Measurements from ENCODE around the gene SPTB.

- TF ChIP-seq CTCF (IDR thresholded peaks at IDR 0.05): no peak
- no peak for TF ChIP-seq EP300 (IDR thresholded peaks at IDR 0.05)
These were observed 134.1 kb downstream of the SPTB start for GRCh38 chr14:64745511-64746091.
